ENCODE measurements around the gene PLET1. TPM values are rescaled to one million over a fixed set of nuclear protein-coding genes. Genes with fewer than 3 reads are reported as not detected.

PLET1 gene
- total and polyA plus RNA-seq, 2 of the 4 experiments (the other 2 are of a cell fraction): not detected

GRCh38 chr11:112211536-112211935, 49.1 kb downstream of the PLET1 start:
- H2AK5ac ChIP-seq (ENCODE audit: low read depth, low read length): no peak overlapping the region
- H3K27ac ChIP-seq (ENCODE audit: insufficient read depth, low read length): no peak overlapping the region
- no peak overlapping the region for H2AK9ac ChIP-seq (replicated peaks; ENCODE audit: low read depth, low read length, poor library complexity)
- no peak overlapping the region for H4K8ac ChIP-seq (ENCODE audit: low read depth in 2 of 2, low read length in 2 of 2)
- H3K4me2 ChIP-seq (ENCODE audit: low read depth, low read length): no peak overlapping the region
- H2BK15ac ChIP-seq (ENCODE audit: low read depth, low read length): no peak overlapping the region
- H3K9me1 ChIP-seq (ENCODE audit: insufficient read depth, low read length): peaks cover 5% of the 10 kb centered on the region
- TF ChIP-seq SMC3 (IDR thresholded peaks at IDR 0.05; ENCODE audit: low read depth, low read length): no peak
- H2BK120ac ChIP-seq (ENCODE audit: low read depth, low read length): no peak overlapping the region
- no peak overlapping the region; the same call in 1 of the 2 replicates for H3K18ac ChIP-seq (ENCODE audit: low read depth, low read length)
- H2BK20ac ChIP-seq (ENCODE audit: low read depth, low read length): no peak overlapping the region
- in situ Hi-C loops (cut with MboI; ENCODE audit: low sequenced_read_pairs) (loop anchor here (25.0 kb wide), 1 partner anchor 1326 kb away; no protein-coding TSS in a partner anchor), dilution Hi-C loops (cut with HindIII; ENCODE audit: low sequenced_read_pairs, unreplicated experiment) (no loop called here), intact Hi-C loops (cut with micrococcal nuclease) (loop anchor here (5.0 to 10.0 kb wide), 3 partner anchors 34 to 1523 kb away; partner anchors contain the start of gene BCO2)
- no TSS peak for BruUV-seq (replicated peaks)
- no peak overlapping the region for H3K23ac ChIP-seq (ENCODE audit: low read depth, low read length)
- POLR2A ChIA-PET (ENCODE audit: unreplicated experiment): no interaction called here
- no peak overlapping the region for H2AFZ ChIP-seq (replicated peaks; ENCODE audit: low read length, poor library complexity)
- H4K91ac ChIP-seq (ENCODE audit: insufficient read depth, low read depth, low read length): no peak overlapping the region
- H4K5ac ChIP-seq (ENCODE audit: low read depth, low read length): no peak overlapping the region
- ATAC-seq (ENCODE audit: low read depth) (no peak), DNase-seq (no peak)
- peaks cover 13% of the 10 kb centered on the region for H3K4me1 ChIP-seq (ENCODE audit: control insufficient read depth, insufficient read depth, low read length)
- H3K9me3 ChIP-seq (ENCODE audit: control insufficient read depth, insufficient read depth, low read length): no peaks in the 10 kb centered on the region
- H3K36me3 ChIP-seq (ENCODE audit: control insufficient read depth, insufficient read depth, low read length): no peaks in the 10 kb centered on the region
- H3K9ac ChIP-seq (ENCODE audit: low read depth, low read length): no peak overlapping the region
- no peaks in the 10 kb centered on the region for H4K20me1 ChIP-seq (ENCODE audit: insufficient read depth, low read length)
- no peak overlapping the region for H3K4ac ChIP-seq (ENCODE audit: low read depth, low read length)
- H3K27me3 ChIP-seq (ENCODE audit: control insufficient read depth, insufficient read depth, low read length): no peaks in the 10 kb centered on the region
- no peaks in the 10 kb centered on the region for H3K79me1 ChIP-seq (ENCODE audit: low read depth in 1 of 2, low read length in 2 of 2)
- no peak overlapping the region for H2BK5ac ChIP-seq (ENCODE audit: low read depth, low read length, poor library complexity, severe bottlenecking)
- H3K56ac ChIP-seq (ENCODE audit: extremely low read depth, insufficient read depth, low read length): no peak overlapping the region
- no peak overlapping the region for H3K4me3 ChIP-seq (ENCODE audit: insufficient read depth, low read depth, low read length)
- H3K14ac ChIP-seq (replicated peaks; ENCODE audit: low read depth, low read length): no peak overlapping the region
- CTCF ChIA-PET: interaction anchor here (1.4 kb wide), 1 partner anchor 69 kb away, joined by 4 read pairs; no protein-coding TSS in a partner anchor
- no CpG with 5 or more reads among the region's 2 CpGs for WGBS, 2 experiments (ENCODE audit: extremely low coverage in 2 of 2, insufficient read length in 1 of 2)
